ENCODE results near the gene ESPN.

GRCh38 chr1:6446665-6447015 is 22.1 kb downstream of the ESPN start:
- TF ChIP-seq POLR2A (IDR thresholded peaks at IDR 0.05): no peak
- TF ChIP-seq, protein P1, sequence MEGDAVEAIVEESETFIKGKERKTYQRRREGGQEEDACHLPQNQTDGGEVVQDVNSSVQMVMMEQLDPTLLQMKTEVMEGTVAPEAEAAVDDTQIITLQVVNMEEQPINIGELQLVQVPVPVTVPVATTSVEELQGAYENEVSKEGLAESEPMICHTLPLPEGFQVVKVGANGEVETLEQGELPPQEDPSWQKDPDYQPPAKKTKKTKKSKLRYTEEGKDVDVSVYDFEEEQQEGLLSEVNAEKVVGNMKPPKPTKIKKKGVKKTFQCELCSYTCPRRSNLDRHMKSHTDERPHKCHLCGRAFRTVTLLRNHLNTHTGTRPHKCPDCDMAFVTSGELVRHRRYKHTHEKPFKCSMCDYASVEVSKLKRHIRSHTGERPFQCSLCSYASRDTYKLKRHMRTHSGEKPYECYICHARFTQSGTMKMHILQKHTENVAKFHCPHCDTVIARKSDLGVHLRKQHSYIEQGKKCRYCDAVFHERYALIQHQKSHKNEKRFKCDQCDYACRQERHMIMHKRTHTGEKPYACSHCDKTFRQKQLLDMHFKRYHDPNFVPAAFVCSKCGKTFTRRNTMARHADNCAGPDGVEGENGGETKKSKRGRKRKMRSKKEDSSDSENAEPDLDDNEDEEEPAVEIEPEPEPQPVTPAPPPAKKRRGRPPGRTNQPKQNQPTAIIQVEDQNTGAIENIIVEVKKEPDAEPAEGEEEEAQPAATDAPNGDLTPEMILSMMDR (IDR thresholded peaks at IDR 0.05): no peak
- TF ChIP-seq EP300 (IDR thresholded peaks at IDR 0.05): no peak
